ENCODE results near the gene P4HB.

P4HB gene

GRCh38 chr17:81891303-81891552 lies 30.9 kb upstream of the P4HB start:
- H3K4me3 ChIP-seq (replicated peaks in 1 of 2; ENCODE audit: low read depth in 2 of 2, low read length in 2 of 2) = peak overlapping the region; percentile 79 to 82
- TF ChIP-seq CTCF (IDR thresholded peaks at IDR 0.05; ENCODE audit: low read depth, low read length) = no peak
- DNase-seq (ENCODE audit: low read depth in 2 of 2) = no peak

- TF ChIP-seq CTCF (IDR thresholded peaks at IDR 0.05; ENCODE audit: low read depth, low read length) = no peak
- no peak for DNase-seq (ENCODE audit: low read depth in 2 of 2)
- H3K4me3 ChIP-seq (replicated peaks in 1 of 2; ENCODE audit: low read depth in 2 of 2, low read length in 2 of 2) = peak overlapping the region; percentile 79 to 82
Measured at GRCh38 chr17:81890447-81891302, 30.3 kb upstream of the P4HB start.

GRCh38 chr17:81889602-81890001 lies 29.3 kb upstream of the P4HB start:
- no peak overlapping the region for H3K4me3 ChIP-seq (replicated peaks in 1 of 2; ENCODE audit: low read depth in 2 of 2, low read length in 2 of 2)
- no peak for DNase-seq (ENCODE audit: low read depth in 2 of 2)
- no peak for TF ChIP-seq CTCF (IDR thresholded peaks at IDR 0.05; ENCODE audit: low read depth, low read length)

- no peak overlapping the region for H3K4me3 ChIP-seq (replicated peaks in 1 of 2; ENCODE audit: low read depth in 2 of 2, low read length in 2 of 2)
- no peak for TF ChIP-seq CTCF (IDR thresholded peaks at IDR 0.05; ENCODE audit: low read depth, low read length)
- no peak for DNase-seq (ENCODE audit: low read depth in 2 of 2)
Measured at GRCh38 chr17:81888988-81889595, 28.8 kb upstream of the P4HB start.

GRCh38 chr17:81888105-81888987 lies 28.0 kb upstream of the P4HB start:
- DNase-seq (ENCODE audit: low read depth in 2 of 2) = no peak
- no peak for TF ChIP-seq CTCF (IDR thresholded peaks at IDR 0.05; ENCODE audit: low read depth, low read length)
- no peak overlapping the region for H3K4me3 ChIP-seq (replicated peaks in 1 of 2; ENCODE audit: low read depth in 2 of 2, low read length in 2 of 2)

GRCh38 chr17:81885869-81886548 lies 25.7 kb upstream of the P4HB start:
- no peak overlapping the region for H3K4me3 ChIP-seq (replicated peaks in 1 of 2; ENCODE audit: low read depth in 2 of 2, low read length in 2 of 2)
- DNase-seq (ENCODE audit: low read depth in 2 of 2) = peak in 1 of 2 donors; percentile 32
- no peak for TF ChIP-seq CTCF (IDR thresholded peaks at IDR 0.05; ENCODE audit: low read depth, low read length)
